Activated naive CD4-positive, alpha-beta T cell treated with anti-CD3 and anti-CD28 coated beads for 36 hours (primary cell): ENCODE results near the gene GLIPR2. TPM values are rescaled to one million over a fixed set of nuclear protein-coding genes. Genes with fewer than 3 reads are reported as not detected.
A peak's percentile ranks its signal among the peaks of the same experiment; 100 is the strongest.

Source experiments
- CTCF ChIA-PET: fragments of 350-600 bp; sonication (Branson Sonifier 250); formaldehyde crosslinking; loops from one replicate; lab custom pipeline; 2021; ENCODE audit warnings: antibody characterized with exemption; lab: Charles Lee
- DNase-seq: peaks from one replicate; pipeline ENCODE4 v3.0.0-alpha.2; 2020
- H3K27ac Mint-ChIP-seq: one replicate; pipeline ENCODE4 v1.8.0; 2021; ENCODE audit warnings: mild to moderate bottlenecking, mixed read lengths
- H3K27me3 Mint-ChIP-seq: one replicate; pipeline ENCODE4 v1.8.0; 2021; ENCODE audit warnings: low read depth, mixed read lengths
- H3K36me3 Mint-ChIP-seq: one replicate; pipeline ENCODE4 v1.8.0; 2021; ENCODE audit warnings: low read depth, mixed read lengths
- H3K4me1 Mint-ChIP-seq: one replicate; pipeline ENCODE4 v1.8.0; 2021; ENCODE audit warnings: low read depth, mixed read lengths
- H3K4me3 Mint-ChIP-seq: one replicate; pipeline ENCODE4 v1.8.0; 2021; ENCODE audit warnings: mild to moderate bottlenecking, moderate library complexity, mixed read lengths
- H3K9me3 Mint-ChIP-seq: one replicate; pipeline ENCODE4 v1.8.0; 2021; ENCODE audit warnings: mixed read lengths
- intact Hi-C: fragments of 100-400 bp; cut with micrococcal nuclease; formaldehyde crosslinking; loops from one replicate; pipeline ENCODE4 v1.15.1; 2023
- total RNA-seq, 2 experiments: library from RNA; stranded (reverse); gene quantifications; one replicate each; pipeline ENCODE4 v1.2.3, GENCODE V29; 2021

Gene GLIPR2
- total RNA-seq, 2 experiments from 2014 or later = 8.0 to 9.7 TPM

- Mint-ChIP-seq H3K9me3 (no peaks in the 10 kb centered on the region), H3K4me1 (peaks cover 52% of the 10 kb centered on the region), H3K27ac (no peak overlapping the region), H3K4me3 (peak overlapping the region; percentile 86), H3K36me3 (no peaks in the 10 kb centered on the region), H3K27me3 (no peaks in the 10 kb centered on the region)
- CTCF ChIA-PET = interaction anchor here (0.5 to 1.9 kb wide), 5 partner anchors 27 to 347 kb away, joined by 3 to 9 read pairs (median 3); partner anchors contain the start of gene CLTA
- no peak for DNase-seq
- intact Hi-C loops = loop anchor here (2.0 to 10.0 kb wide), 4 partner anchors 35 to 1473 kb away; partner anchors contain the start of genes CCL27, CLTA and GNE
Observed at GRCh38 chr9:36137392-36138004, 965 bp downstream of the GLIPR2 start.

DNA sequence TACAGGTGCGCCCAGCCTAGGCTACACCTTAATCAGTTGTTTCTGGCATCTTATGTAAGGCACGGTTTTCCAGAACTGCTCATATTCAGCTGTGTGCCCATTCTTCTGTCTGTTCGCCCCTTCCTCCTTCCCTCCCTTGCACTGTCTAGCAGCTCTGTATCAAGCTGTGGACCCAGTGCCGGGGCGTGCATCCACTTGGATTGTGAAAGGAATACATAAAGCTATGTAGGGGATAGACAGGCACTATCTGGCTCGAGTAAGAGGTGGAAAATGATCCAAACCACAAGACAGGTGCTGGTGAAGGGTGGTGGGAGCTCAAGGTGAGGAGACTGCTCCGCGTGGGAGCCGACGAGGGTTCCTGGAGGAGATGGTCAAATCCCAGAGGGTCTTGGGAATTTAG, 2.0 kb downstream of the GLIPR2 start:
- H3K9me3 Mint-ChIP-seq = no peaks in the 10 kb centered on the region

DNA sequence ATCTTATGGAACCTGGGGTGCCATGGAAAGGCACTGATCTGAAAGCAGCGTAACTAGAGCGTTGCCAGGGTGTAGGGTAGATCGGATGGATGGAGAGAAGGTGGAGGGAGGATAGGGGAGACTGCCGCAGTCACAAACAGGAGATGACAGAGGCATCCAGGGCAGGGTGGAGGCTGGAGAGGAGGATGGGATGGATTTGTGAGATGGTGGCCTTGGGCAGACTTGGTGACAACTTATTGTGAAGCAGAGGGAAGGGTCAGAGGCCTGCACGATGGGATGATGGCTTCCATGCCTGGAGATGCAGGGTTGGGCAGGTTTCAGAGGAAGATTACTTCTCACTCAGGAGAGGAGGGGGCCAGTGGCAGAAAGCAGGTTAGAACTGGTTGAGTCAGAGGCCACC, 2.4 kb downstream of the GLIPR2 start:
- Mint-ChIP-seq H3K36me3 (no peaks in the 10 kb centered on the region), H3K4me3 (no peak overlapping the region), H3K27ac (no peak overlapping the region), H3K9me3 (no peaks in the 10 kb centered on the region), H3K4me1 (peaks cover 66% of the 10 kb centered on the region), H3K27me3 (no peaks in the 10 kb centered on the region)
- no peak for DNase-seq
- intact Hi-C loops = loop anchor here (5.0 to 10.0 kb wide), 2 partner anchors 118 to 1474 kb away; partner anchors contain the start of genes CCL27 and GNE
- CTCF ChIA-PET = interaction anchor here (1.6 to 3.4 kb wide), 3 partner anchors 11 to 36 kb away, joined by 7 to 20 read pairs (median 19); no protein-coding TSS in a partner anchor

More for the DNA sequence above, 2.0 kb downstream of the GLIPR2 start:
- no peak overlapping the region for H3K27ac Mint-ChIP-seq
- no peaks in the 10 kb centered on the region for H3K36me3 Mint-ChIP-seq
- no peaks in the 10 kb centered on the region for H3K27me3 Mint-ChIP-seq
- peaks cover 62% of the 10 kb centered on the region for H3K4me1 Mint-ChIP-seq
- intact Hi-C loops = loop anchor here (5.0 to 10.0 kb wide), 2 partner anchors 119 to 1474 kb away; partner anchors contain the start of genes CCL27 and GNE
- no peak for DNase-seq
- CTCF ChIA-PET = interaction anchor here (3.1 to 3.4 kb wide), 2 partner anchors 12 to 28 kb away, joined by 19 to 20 read pairs; no protein-coding TSS in a partner anchor
- no peak overlapping the region for H3K4me3 Mint-ChIP-seq

GRCh38 chr9:36140086-36141084, 3.9 kb downstream of the GLIPR2 start:
- Mint-ChIP-seq H3K4me3 (peak overlapping the region; percentile 23), H3K9me3 (peaks cover 2% of the 10 kb centered on the region), H3K36me3 (peaks cover 2% of the 10 kb centered on the region), H3K27me3 (no peaks in the 10 kb centered on the region), H3K27ac (peak overlapping the region; percentile 79), H3K4me1 (peaks cover 81% of the 10 kb centered on the region)
- CTCF ChIA-PET = interaction anchor here (0.7 to 3.4 kb wide), 5 partner anchors 10 to 37 kb away, joined by 3 to 20 read pairs (median 9); no protein-coding TSS in a partner anchor
- intact Hi-C loops = loop anchor here (1.0 to 5.0 kb wide), 3 partner anchors 26 to 892 kb away; partner anchors contain the start of gene PAX5
- peak; percentile 83 for DNase-seq

GRCh38 chr9:36141288-36141687, 4.8 kb downstream of the GLIPR2 start:
- Mint-ChIP-seq H3K4me3 (no peak overlapping the region), H3K9me3 (peaks cover 11% of the 10 kb centered on the region), H3K4me1 (peaks cover 85% of the 10 kb centered on the region), H3K27me3 (no peaks in the 10 kb centered on the region), H3K36me3 (peaks cover 8% of the 10 kb centered on the region), H3K27ac (no peak overlapping the region)
- no peak for DNase-seq
- CTCF ChIA-PET = interaction anchor here (0.6 to 3.4 kb wide), 4 partner anchors 9 to 50 kb away, joined by 3 to 20 read pairs (median 14); partner anchors contain the start of gene CLTA
- intact Hi-C loops = loop anchor here (5.0 kb wide), 2 partner anchors 346 to 891 kb away; partner anchors contain the start of gene PAX5

- Mint-ChIP-seq H3K27ac (peak overlapping the region; percentile 4), H3K4me1 (peaks cover 86% of the 10 kb centered on the region), H3K9me3 (peaks cover 13% of the 10 kb centered on the region), H3K27me3 (no peaks in the 10 kb centered on the region), H3K36me3 (peaks cover 9% of the 10 kb centered on the region), H3K4me3 (no peak overlapping the region)
- DNase-seq = no peak
- CTCF ChIA-PET = interaction anchor here (0.6 kb wide), 2 partner anchors 49 to 512 kb away, joined by 3 read pairs; partner anchors contain the start of gene CLTA
- intact Hi-C loops = loop anchor here (5.0 kb wide), 2 partner anchors 346 to 891 kb away; partner anchors contain the start of gene PAX5
Observed at GRCh38 chr9:36141761-36142160, 5.2 kb downstream of the GLIPR2 start.

- CTCF ChIA-PET = interaction anchor here (1.5 to 2.3 kb wide), 4 partner anchors 9 to 40 kb away, joined by 4 to 10 read pairs (median 8); no protein-coding TSS in a partner anchor
- H3K9me3 Mint-ChIP-seq = peaks cover 13% of the 10 kb centered on the region
- no peaks in the 10 kb centered on the region for H3K27me3 Mint-ChIP-seq
- peaks cover 86% of the 10 kb centered on the region for H3K4me1 Mint-ChIP-seq
- peak; percentile 36 for DNase-seq
- peaks cover 15% of the 10 kb centered on the region for H3K36me3 Mint-ChIP-seq
- intact Hi-C loops = loop anchor here (1.0 to 5.0 kb wide), 3 partner anchors 9 to 890 kb away; partner anchors contain the start of gene PAX5
- peak overlapping the region; percentile 93 for H3K27ac Mint-ChIP-seq
- peak overlapping the region; percentile 79 for H3K4me3 Mint-ChIP-seq
Observed at GRCh38 chr9:36142510-36143244, 6.1 kb downstream of the GLIPR2 start.

DNA sequence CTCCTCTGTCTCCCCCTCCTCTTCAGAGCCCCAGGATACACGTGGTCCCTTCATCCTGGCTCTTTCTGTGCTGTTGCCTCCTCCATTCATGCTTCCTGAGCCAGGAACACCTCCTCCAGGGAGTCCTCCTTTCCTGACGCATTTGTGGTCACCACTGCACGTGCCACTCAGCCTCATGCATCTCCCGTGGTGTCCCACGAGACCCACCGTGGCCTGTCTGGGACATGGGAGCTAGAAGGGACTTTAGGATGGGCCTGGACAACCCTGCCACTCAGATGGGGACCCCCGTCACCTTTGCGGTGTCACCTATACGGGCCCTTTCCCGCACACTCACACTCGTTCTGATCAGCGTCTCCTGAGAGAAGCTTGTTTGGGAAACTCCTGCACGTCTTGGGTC, 6.7 kb downstream of the GLIPR2 start:
- intact Hi-C loops = loop anchor here (1.0 to 5.0 kb wide), 3 partner anchors 8 to 889 kb away; partner anchors contain the start of gene PAX5
- CTCF ChIA-PET = interaction anchor here (1.3 to 2.3 kb wide), 5 partner anchors 8 to 40 kb away, joined by 3 to 10 read pairs (median 5); no protein-coding TSS in a partner anchor
- Mint-ChIP-seq H3K27me3 (no peaks in the 10 kb centered on the region), H3K27ac (peak overlapping the region; percentile 93), H3K4me3 (peak overlapping the region; percentile 79), H3K4me1 (peaks cover 89% of the 10 kb centered on the region), H3K9me3 (peaks cover 13% of the 10 kb centered on the region), H3K36me3 (peaks cover 15% of the 10 kb centered on the region)
- no peak for DNase-seq

DNA sequence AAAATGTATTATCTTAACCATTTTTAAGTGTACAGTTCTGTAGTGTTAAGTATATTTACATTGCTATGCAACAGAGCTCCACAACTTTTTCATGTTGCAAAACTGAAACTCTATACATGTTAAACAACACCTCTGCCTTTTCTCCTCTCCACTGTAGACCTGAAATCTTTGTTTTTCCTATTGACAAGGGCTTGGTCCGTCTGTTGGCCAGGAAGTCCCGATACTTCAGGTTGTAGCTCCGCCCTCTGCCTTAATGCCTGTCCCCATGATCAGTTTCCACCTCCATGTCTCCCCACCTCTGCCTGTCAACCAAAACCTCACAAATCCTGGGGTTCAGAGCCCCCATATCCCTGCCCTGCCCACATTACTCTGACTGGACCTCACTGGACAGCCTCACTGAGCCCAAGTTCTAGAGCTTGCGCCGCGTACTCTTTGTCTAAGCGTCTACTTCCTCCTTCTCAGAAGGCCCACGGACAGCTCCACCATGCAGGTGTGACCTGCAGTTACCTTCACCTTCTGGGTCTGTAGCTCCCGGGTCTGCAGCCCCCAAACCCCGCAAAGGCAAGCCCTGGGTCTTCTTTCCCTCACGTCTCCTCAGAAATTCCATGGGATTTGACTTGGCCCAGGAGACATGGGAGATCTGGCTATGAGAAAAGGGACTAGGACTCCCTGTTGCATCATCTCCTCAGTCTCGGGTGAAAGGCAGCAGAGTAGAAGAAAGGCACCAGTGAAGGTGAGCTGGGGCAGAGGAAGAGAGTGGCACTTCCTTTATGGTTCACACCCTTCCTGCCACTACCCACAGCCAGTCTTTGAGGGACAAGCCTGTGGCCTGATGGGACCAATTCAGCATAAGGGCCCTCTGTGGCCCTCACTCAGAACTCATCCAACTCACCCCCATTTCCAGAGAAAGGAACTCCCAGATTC, 8.0 kb downstream of the GLIPR2 start:
- peaks cover 88% of the 10 kb centered on the region for H3K4me1 Mint-ChIP-seq
- peaks cover 15% of the 10 kb centered on the region for H3K36me3 Mint-ChIP-seq

DNA sequence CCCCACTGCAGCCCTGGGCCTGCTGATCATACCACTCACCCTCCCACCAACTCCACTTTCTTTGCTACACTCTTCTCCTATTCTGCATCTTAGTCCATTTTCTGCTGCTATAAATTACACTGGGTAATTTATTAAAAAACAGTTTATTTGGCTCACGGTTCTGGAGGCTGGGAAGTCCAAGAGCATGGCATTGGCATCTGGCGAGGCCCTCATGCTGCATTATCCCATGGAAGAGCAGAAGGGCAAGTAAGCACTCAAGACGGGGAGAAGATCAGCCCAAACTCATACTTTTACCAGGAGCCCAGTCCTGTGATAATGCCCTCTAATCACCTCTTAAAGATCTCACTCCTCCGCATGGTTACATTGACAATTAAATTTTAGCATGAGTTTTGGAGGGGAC, 9.4 kb downstream of the GLIPR2 start:
- no peak overlapping the region for H3K27ac Mint-ChIP-seq
- H3K4me3 Mint-ChIP-seq = no peak overlapping the region
- H3K9me3 Mint-ChIP-seq = peaks cover 13% of the 10 kb centered on the region
- peaks cover 88% of the 10 kb centered on the region for H3K4me1 Mint-ChIP-seq
- no peaks in the 10 kb centered on the region for H3K27me3 Mint-ChIP-seq
- intact Hi-C loops = no loop called here
- CTCF ChIA-PET = no interaction called here
- DNase-seq = no peak
- peaks cover 15% of the 10 kb centered on the region for H3K36me3 Mint-ChIP-seq

More for the DNA sequence above, 8.0 kb downstream of the GLIPR2 start:
- H3K9me3 Mint-ChIP-seq = peaks cover 13% of the 10 kb centered on the region
- peak; percentile 52 for DNase-seq
- CTCF ChIA-PET = interaction anchor here (1.0 to 2.3 kb wide), 7 partner anchors 7 to 46 kb away, joined by 3 to 10 read pairs (median 4); no protein-coding TSS in a partner anchor
- intact Hi-C loops = loop anchor here (1.0 to 5.0 kb wide), 3 partner anchors 8 to 888 kb away; partner anchors contain the start of genes GLIPR2 and PAX5
- peak overlapping the region; percentile 79 for H3K4me3 Mint-ChIP-seq
- H3K27ac Mint-ChIP-seq = peak overlapping the region; percentile 93
- no peaks in the 10 kb centered on the region for H3K27me3 Mint-ChIP-seq
